ENCODE results near the gene SKA3.
"Not testable (repeated sequence)": the region's sequence is repeated elsewhere in the genome, so short reads cannot be mapped to it uniquely, and the experiment has no call there.

DNA sequence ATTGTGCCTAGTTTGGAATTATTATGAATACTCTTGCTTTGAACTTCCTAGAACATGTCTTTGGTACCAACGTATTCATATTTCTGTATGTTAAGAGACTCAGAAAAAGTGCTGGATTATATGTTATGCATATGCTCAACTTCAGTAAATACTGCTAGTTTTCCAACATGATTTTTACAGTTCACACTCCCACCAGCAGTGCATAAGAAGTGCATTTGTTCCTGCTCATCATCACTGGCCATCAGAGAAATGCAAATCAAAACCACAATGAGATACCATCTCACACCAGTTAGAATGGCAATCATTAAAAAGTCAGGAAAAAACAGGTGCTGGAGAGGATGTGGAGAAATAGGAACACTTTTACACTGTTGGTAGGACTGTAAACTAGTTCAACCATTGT, 2.6 kb downstream of the SKA3 start:
- TF ChIP-seq, protein P1, sequence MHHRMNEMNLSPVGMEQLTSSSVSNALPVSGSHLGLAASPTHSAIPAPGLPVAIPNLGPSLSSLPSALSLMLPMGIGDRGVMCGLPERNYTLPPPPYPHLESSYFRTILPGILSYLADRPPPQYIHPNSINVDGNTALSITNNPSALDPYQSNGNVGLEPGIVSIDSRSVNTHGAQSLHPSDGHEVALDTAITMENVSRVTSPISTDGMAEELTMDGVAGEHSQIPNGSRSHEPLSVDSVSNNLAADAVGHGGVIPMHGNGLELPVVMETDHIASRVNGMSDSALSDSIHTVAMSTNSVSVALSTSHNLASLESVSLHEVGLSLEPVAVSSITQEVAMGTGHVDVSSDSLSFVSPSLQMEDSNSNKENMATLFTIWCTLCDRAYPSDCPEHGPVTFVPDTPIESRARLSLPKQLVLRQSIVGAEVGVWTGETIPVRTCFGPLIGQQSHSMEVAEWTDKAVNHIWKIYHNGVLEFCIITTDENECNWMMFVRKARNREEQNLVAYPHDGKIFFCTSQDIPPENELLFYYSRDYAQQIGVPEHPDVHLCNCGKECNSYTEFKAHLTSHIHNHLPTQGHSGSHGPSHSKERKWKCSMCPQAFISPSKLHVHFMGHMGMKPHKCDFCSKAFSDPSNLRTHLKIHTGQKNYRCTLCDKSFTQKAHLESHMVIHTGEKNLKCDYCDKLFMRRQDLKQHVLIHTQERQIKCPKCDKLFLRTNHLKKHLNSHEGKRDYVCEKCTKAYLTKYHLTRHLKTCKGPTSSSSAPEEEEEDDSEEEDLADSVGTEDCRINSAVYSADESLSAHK (tag by site-specific recombination; IDR thresholded peaks at IDR 0.05): not testable (repeated sequence)
- TF ChIP-seq ZNF175 (tag by site-specific recombination; IDR thresholded peaks at IDR 0.05); ZNF529 (tag by site-specific recombination; IDR thresholded peaks at IDR 0.05; ENCODE audit: insufficient replicate concordance); ZNF350 (tag by site-specific recombination; IDR thresholded peaks at IDR 0.05); TCF7L2 (IDR thresholded peaks at IDR 0.05; ENCODE audit: borderline replicate concordance, low read depth, low read length); ZNF140 (tag by site-specific recombination; IDR thresholded peaks at IDR 0.05); ZNF530 (tag by site-specific recombination; IDR thresholded peaks at IDR 0.05; ENCODE audit: low read depth); ZNF558 (tag by site-specific recombination; IDR thresholded peaks at IDR 0.05); ZNF747 (tag by site-specific recombination; IDR thresholded peaks at IDR 0.05): not testable (repeated sequence)
- TF ChIP-seq, protein P2, sequence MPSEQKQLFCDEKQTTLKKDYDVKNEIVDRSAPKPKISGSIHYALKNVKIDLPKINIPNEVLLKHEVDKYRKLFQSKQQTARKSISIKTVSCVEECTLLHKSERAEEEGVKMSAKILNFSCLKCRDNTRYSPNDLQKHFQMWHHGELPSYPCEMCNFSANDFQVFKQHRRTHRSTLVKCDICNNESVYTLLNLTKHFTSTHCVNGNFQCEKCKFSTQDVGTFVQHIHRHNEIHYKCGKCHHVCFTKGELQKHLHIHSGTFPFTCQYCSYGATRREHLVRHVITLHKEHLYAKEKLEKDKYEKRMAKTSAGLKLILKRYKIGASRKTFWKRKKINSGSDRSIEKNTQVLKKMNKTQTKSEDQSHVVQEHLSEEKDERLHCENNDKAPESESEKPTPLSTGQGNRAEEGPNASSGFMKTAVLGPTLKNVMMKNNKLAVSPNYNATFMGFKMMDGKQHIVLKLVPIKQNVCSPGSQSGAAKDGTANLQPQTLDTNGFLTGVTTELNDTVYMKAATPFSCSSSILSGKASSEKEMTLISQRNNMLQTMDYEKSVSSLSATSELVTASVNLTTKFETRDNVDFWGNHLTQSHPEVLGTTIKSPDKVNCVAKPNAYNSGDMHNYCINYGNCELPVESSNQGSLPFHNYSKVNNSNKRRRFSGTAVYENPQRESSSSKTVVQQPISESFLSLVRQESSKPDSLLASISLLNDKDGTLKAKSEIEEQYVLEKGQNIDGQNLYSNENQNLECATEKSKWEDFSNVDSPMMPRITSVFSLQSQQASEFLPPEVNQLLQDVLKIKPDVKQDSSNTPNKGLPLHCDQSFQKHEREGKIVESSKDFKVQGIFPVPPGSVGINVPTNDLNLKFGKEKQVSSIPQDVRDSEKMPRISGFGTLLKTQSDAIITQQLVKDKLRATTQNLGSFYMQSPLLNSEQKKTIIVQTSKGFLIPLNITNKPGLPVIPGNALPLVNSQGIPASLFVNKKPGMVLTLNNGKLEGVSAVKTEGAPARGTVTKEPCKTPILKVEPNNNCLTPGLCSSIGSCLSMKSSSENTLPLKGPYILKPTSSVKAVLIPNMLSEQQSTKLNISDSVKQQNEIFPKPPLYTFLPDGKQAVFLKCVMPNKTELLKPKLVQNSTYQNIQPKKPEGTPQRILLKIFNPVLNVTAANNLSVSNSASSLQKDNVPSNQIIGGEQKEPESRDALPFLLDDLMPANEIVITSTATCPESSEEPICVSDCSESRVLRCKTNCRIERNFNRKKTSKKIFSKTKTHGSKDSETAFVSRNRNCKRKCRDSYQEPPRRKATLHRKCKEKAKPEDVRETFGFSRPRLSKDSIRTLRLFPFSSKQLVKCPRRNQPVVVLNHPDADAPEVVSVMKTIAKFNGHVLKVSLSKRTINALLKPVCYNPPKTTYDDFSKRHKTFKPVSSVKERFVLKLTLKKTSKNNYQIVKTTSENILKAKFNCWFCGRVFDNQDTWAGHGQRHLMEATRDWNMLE (tag by site-specific recombination; conservative IDR thresholded peaks at IDR 0.05; ENCODE audit: low read depth): not testable (repeated sequence)
- TF ChIP-seq, protein P3, sequence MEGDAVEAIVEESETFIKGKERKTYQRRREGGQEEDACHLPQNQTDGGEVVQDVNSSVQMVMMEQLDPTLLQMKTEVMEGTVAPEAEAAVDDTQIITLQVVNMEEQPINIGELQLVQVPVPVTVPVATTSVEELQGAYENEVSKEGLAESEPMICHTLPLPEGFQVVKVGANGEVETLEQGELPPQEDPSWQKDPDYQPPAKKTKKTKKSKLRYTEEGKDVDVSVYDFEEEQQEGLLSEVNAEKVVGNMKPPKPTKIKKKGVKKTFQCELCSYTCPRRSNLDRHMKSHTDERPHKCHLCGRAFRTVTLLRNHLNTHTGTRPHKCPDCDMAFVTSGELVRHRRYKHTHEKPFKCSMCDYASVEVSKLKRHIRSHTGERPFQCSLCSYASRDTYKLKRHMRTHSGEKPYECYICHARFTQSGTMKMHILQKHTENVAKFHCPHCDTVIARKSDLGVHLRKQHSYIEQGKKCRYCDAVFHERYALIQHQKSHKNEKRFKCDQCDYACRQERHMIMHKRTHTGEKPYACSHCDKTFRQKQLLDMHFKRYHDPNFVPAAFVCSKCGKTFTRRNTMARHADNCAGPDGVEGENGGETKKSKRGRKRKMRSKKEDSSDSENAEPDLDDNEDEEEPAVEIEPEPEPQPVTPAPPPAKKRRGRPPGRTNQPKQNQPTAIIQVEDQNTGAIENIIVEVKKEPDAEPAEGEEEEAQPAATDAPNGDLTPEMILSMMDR (tag by site-specific recombination; IDR thresholded peaks at IDR 0.05): not testable (repeated sequence)
- TF ChIP-seq, protein P4, sequence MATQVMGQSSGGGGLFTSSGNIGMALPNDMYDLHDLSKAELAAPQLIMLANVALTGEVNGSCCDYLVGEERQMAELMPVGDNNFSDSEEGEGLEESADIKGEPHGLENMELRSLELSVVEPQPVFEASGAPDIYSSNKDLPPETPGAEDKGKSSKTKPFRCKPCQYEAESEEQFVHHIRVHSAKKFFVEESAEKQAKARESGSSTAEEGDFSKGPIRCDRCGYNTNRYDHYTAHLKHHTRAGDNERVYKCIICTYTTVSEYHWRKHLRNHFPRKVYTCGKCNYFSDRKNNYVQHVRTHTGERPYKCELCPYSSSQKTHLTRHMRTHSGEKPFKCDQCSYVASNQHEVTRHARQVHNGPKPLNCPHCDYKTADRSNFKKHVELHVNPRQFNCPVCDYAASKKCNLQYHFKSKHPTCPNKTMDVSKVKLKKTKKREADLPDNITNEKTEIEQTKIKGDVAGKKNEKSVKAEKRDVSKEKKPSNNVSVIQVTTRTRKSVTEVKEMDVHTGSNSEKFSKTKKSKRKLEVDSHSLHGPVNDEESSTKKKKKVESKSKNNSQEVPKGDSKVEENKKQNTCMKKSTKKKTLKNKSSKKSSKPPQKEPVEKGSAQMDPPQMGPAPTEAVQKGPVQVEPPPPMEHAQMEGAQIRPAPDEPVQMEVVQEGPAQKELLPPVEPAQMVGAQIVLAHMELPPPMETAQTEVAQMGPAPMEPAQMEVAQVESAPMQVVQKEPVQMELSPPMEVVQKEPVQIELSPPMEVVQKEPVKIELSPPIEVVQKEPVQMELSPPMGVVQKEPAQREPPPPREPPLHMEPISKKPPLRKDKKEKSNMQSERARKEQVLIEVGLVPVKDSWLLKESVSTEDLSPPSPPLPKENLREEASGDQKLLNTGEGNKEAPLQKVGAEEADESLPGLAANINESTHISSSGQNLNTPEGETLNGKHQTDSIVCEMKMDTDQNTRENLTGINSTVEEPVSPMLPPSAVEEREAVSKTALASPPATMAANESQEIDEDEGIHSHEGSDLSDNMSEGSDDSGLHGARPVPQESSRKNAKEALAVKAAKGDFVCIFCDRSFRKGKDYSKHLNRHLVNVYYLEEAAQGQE (tag by site-specific recombination; IDR thresholded peaks at IDR 0.05): not testable (repeated sequence)
- TF ChIP-seq, protein P5, sequence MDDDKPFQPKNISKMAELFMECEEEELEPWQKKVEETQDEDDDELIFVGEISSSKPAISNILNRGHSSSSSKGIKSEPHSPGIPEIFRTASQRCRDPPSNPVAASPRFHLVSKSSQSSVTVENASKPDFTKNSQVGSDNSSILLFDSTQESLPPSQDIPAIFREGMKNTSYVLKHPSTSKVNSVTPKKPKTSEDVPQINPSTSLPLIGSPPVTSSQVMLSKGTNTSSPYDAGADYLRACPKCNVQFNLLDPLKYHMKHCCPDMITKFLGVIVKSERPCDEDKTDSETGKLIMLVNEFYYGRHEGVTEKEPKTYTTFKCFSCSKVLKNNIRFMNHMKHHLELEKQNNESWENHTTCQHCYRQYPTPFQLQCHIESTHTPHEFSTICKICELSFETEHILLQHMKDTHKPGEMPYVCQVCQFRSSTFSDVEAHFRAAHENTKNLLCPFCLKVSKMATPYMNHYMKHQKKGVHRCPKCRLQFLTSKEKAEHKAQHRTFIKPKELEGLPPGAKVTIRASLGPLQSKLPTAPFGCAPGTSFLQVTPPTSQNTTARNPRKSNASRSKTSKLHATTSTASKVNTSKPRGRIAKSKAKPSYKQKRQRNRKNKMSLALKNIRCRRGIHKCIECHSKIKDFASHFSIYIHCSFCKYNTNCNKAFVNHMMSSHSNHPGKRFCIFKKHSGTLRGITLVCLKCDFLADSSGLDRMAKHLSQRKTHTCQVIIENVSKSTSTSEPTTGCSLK (tag by site-specific recombination; IDR thresholded peaks at IDR 0.05): not testable (repeated sequence)
- TF ChIP-seq, protein P6, sequence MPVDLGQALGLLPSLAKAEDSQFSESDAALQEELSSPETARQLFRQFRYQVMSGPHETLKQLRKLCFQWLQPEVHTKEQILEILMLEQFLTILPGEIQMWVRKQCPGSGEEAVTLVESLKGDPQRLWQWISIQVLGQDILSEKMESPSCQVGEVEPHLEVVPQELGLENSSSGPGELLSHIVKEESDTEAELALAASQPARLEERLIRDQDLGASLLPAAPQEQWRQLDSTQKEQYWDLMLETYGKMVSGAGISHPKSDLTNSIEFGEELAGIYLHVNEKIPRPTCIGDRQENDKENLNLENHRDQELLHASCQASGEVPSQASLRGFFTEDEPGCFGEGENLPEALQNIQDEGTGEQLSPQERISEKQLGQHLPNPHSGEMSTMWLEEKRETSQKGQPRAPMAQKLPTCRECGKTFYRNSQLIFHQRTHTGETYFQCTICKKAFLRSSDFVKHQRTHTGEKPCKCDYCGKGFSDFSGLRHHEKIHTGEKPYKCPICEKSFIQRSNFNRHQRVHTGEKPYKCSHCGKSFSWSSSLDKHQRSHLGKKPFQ (tag by site-specific recombination; IDR thresholded peaks at IDR 0.05): not testable (repeated sequence)
